ENCODE measurements around the gene HINT3. TPM values are rescaled to one million over a fixed set of nuclear protein-coding genes. Genes with fewer than 3 reads are reported as not detected.

Gene HINT3
- total RNA-seq, 2 donors from 2014 or later = 29.5 to 40.9 TPM

- no peak overlapping the region for H3K4me3 ChIP-seq
- H3K36me3 ChIP-seq = no peaks in the 10 kb centered on the region
- TF ChIP-seq POLR2A (IDR thresholded peaks at IDR 0.05) (no peak), CTCF (IDR thresholded peaks at IDR 0.05) (no peak), POLR2AphosphoS5 (IDR thresholded peaks at IDR 0.05) (no peak)
- intact Hi-C loops (cut with DNase I) = loop anchor here (5.0 to 10.0 kb wide), 3 partner anchors 102 to 804 kb away; partner anchors contain the start of genes HDDC2 and TPD52L1
- no peaks in the 10 kb centered on the region for H3K9me3 ChIP-seq
- peak overlapping the region; percentile 93 to 95 for H3K27ac ChIP-seq
- WGBS = 91% methylated on average over 4 of the region's 4 CpGs
- H3K4me1 ChIP-seq (replicated peaks) = no peaks in the 10 kb centered on the region
- no peak for DNase-seq (ENCODE audit: low spot score)
- H3K27me3 ChIP-seq (replicated peaks; ENCODE audit: insufficient read depth) = no peaks in the 10 kb centered on the region
Observed at GRCh38 chr6:125959041-125959440, 2.5 kb downstream of the HINT3 start.

- DNase-seq (ENCODE audit: low spot score) = no peak
- H3K36me3 ChIP-seq = no peaks in the 10 kb centered on the region
- WGBS = 87% methylated on average over 3 of the region's 3 CpGs
- no peak for TF ChIP-seq POLR2AphosphoS5 (IDR thresholded peaks at IDR 0.05)
- TF ChIP-seq POLR2A (IDR thresholded peaks at IDR 0.05) = no peak
- no peak for TF ChIP-seq CTCF (IDR thresholded peaks at IDR 0.05)
- no peak overlapping the region for H3K27ac ChIP-seq
- intact Hi-C loops (cut with DNase I) = no loop called here
- H3K4me1 ChIP-seq (replicated peaks) = no peaks in the 10 kb centered on the region
- no peaks in the 10 kb centered on the region for H3K9me3 ChIP-seq
- H3K27me3 ChIP-seq (replicated peaks; ENCODE audit: insufficient read depth) = no peaks in the 10 kb centered on the region
- no peak overlapping the region for H3K4me3 ChIP-seq
Observed at GRCh38 chr6:125961117-125961516, 4.5 kb downstream of the HINT3 start.

GRCh38 chr6:125962900-125963497 is 6.4 kb downstream of the HINT3 start:
- Histone ChIP-seq H3K27me3 (replicated peaks; ENCODE audit: insufficient read depth) (no peaks in the 10 kb centered on the region), H3K4me3 (no peak overlapping the region), H3K36me3 (no peaks in the 10 kb centered on the region), H3K27ac (no peak overlapping the region), H3K4me1 (replicated peaks) (no peaks in the 10 kb centered on the region), H3K9me3 (no peaks in the 10 kb centered on the region)
- DNase-seq (ENCODE audit: low spot score) = no peak
- no peak for TF ChIP-seq POLR2AphosphoS5 (IDR thresholded peaks at IDR 0.05)
- no peak for TF ChIP-seq CTCF (IDR thresholded peaks at IDR 0.05)
- TF ChIP-seq POLR2A (IDR thresholded peaks at IDR 0.05) = no peak
- intact Hi-C loops (cut with DNase I) = no loop called here
- WGBS = 84% methylated on average over 8 of the region's 8 CpGs

GRCh38 chr6:125963817-125964216 is 7.2 kb downstream of the HINT3 start:
- TF ChIP-seq CTCF (IDR thresholded peaks at IDR 0.05) (no peak), POLR2AphosphoS5 (IDR thresholded peaks at IDR 0.05) (no peak), POLR2A (IDR thresholded peaks at IDR 0.05) (no peak)
- no peaks in the 10 kb centered on the region for H3K36me3 ChIP-seq
- no peaks in the 10 kb centered on the region for H3K4me1 ChIP-seq (replicated peaks)
- no peak for DNase-seq (ENCODE audit: low spot score)
- H3K4me3 ChIP-seq = no peak overlapping the region
- intact Hi-C loops (cut with DNase I) = no loop called here
- H3K27ac ChIP-seq = no peak overlapping the region
- H3K9me3 ChIP-seq = no peaks in the 10 kb centered on the region
- H3K27me3 ChIP-seq (replicated peaks; ENCODE audit: insufficient read depth) = no peaks in the 10 kb centered on the region
- 85% methylated on average over 2 of the region's 2 CpGs for WGBS

- DNase-seq (ENCODE audit: low spot score) = no peak
- Histone ChIP-seq H3K36me3 (no peaks in the 10 kb centered on the region), H3K27me3 (replicated peaks; ENCODE audit: insufficient read depth) (no peaks in the 10 kb centered on the region), H3K27ac (no peak overlapping the region), H3K4me1 (replicated peaks) (no peaks in the 10 kb centered on the region), H3K4me3 (no peak overlapping the region), H3K9me3 (no peaks in the 10 kb centered on the region)
- TF ChIP-seq CTCF (IDR thresholded peaks at IDR 0.05) (no peak), POLR2A (IDR thresholded peaks at IDR 0.05) (no peak), POLR2AphosphoS5 (IDR thresholded peaks at IDR 0.05) (no peak)
- intact Hi-C loops (cut with DNase I) = no loop called here
- 97% methylated on average over 1 of the region's 1 CpG for WGBS
Observed at GRCh38 chr6:125966569-125966968, 10.0 kb downstream of the HINT3 start.

Measured in prostate gland (tissue), 2 donors.